Rectal smooth muscle tissue (tissue), 1 donor: ENCODE results near the gene TPCN1.

ENCODE experiments used
- H3K27ac ChIP-seq: one replicate; pipeline ENCODE4 v1.7.0; 2013; ENCODE audit warnings: low read depth, low read length, inconsistent platforms
- H3K27me3 ChIP-seq: one replicate; pipeline ENCODE4 v1.7.0; 2013; ENCODE audit warnings: low read length; ENCODE audit not compliant: control insufficient read depth, insufficient read depth
- H3K36me3 ChIP-seq: one replicate; pipeline ENCODE4 v1.7.0; 2013; ENCODE audit warnings: low read length; ENCODE audit not compliant: control insufficient read depth, insufficient read depth
- H3K4me1 ChIP-seq: one replicate; pipeline ENCODE4 v1.7.0; 2013; ENCODE audit warnings: low read length; ENCODE audit not compliant: control insufficient read depth, insufficient read depth
- H3K4me3 ChIP-seq: one replicate; pipeline ENCODE4 v1.7.0; 2013; ENCODE audit warnings: low read length
- H3K9ac ChIP-seq: one replicate; pipeline ENCODE4 v1.7.0; 2013; ENCODE audit warnings: low read length

The TPCN1 gene

DNA sequence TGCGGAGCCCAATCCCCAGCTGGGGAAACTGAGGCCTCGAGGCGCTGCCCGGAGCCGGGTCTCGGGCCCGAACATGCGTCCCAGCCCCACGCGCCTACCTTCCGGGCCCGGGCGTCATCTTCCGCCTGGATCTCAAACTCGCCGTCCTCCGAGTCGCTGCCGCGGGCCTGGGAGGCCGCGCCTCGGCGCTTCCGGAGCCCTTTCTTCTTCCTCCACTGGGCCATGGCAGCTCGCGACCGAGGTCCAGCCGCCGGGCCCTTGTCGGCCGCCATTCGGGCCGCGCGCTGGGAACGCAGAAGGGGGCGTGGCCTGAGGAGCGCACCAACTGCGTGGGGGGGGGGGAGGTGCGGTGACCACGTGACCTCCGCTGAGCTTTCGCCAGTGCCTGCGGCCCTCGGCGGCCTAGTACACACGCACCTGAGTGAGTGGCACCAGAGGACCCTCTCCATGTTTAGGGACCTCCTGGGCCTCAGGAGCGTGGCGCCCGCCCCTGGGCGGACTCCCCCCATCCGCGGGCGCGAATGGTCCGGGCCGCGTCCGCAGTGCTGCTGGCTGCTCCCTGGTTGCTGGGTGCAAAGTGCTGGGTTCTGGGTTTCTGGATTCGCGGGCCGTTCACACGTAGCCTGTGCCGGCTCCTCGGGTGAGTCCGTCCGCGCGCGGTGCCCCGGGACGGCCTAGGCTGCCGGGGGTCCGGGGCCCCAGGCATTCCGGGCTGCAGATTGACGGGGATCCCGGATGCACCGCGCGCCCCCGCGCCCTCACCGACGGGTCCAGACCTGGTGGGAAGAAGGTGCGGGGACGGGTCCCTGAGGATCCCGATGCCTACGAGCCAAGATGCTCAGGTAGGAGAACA is 35.9 kb upstream of the TPCN1 start, which contains the start of the genes DDX54 and RITA1:
TSS of gene DDX54 (minus strand) at position 299 of the 853 bp plus-strand sequence. CDS start at position 272, 27 bp downstream.
TSS of gene RITA1 (plus strand) at position 542 of the 853 bp plus-strand sequence. CDS start 1,026 bp downstream, outside the sequence.
- Histone ChIP-seq H3K36me3 (peaks cover 7% of the 10 kb centered on the region), H3K27ac (peak within 1 kb of the TSS; percentile 88), H3K4me1 (peaks cover 7% of the 10 kb centered on the region), H3K9ac (peak within 1 kb of the TSS; percentile 43), H3K27me3 (no peaks in the 10 kb centered on the region), H3K4me3 (peak within 1 kb of the TSS; percentile 88)

DNA sequence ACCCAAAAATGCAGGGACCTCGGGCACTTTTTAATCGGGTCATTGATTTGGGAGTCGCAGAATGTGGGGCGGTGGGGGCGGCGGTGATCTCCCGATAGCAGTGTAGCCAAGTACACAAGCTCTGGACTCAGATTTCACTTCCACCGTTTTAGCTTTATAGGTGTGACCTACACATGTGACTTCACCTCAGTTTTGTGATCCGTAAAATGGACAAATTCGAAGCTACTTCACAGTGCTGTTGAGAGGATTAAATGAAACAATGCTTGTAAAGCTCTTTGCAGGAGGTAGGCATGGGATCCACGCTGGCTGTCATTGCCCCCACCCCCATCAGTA is 35.3 kb upstream of the TPCN1 start:
- Histone ChIP-seq H3K27ac (peak overlapping the region; percentile 88), H3K27me3 (no peaks in the 10 kb centered on the region), H3K4me1 (peaks cover 7% of the 10 kb centered on the region), H3K9ac (peak overlapping the region; percentile 43), H3K36me3 (peaks cover 1% of the 10 kb centered on the region), H3K4me3 (peak overlapping the region; percentile 88)

DNA sequence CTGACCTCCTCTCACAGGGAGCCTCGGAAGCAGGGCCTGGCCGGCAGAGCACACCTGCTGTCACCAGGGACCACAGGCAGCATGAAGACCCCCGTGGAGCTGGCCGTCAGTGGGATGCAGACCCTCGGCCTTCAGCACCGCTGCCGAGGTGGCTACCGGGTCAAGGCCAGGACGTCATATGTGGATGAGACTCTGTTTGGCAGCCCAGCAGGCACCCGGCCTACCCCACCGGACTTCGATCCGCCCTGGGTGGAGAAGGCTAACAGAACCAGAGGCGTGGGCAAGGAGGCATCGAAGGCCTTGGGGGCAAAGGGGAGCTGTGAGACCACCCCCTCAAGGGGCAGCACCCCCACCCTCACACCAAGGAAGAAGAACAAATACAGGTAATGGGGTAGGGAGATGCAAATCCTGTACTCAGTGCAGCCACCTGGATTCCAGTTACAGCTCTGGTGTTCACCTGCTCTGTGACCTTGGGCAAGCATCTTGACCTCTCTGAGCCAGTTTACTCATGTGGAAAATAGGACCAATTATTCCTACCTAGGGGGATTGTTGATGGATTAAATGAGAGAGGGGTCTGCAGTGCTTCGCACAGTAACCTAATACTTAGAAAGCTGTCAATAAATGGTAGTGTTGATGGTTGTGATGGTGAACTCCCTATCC is 34.5 kb upstream of the TPCN1 start:
- Histone ChIP-seq H3K4me3 (peak overlapping the region; percentile 12), H3K9ac (no peak overlapping the region), H3K36me3 (peaks cover under 1% of the 10 kb centered on the region), H3K27ac (no peak overlapping the region), H3K27me3 (no peaks in the 10 kb centered on the region), H3K4me1 (peaks cover 7% of the 10 kb centered on the region)

DNA sequence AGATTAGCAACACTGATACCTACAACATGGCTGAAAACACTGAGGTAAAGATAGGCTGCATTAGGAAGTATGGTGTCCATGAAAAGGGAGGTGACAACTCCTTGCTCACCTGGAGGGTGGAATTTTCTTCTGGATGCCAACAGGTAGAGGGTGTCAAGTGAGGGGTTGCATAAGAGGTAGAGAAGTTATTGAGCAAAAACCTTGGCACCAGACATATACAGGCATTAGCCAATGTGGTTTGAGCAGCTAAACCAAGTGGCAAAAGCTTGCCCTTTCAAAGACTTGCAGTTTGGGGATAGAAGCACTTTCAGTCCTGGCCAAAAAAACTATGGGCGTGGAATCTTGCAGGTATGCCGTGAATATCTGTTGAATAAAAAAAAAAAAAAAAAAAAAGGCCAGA is 31.9 kb upstream of the TPCN1 start:
- H3K4me3 ChIP-seq, result no peak overlapping the region
- peaks cover 5% of the 10 kb centered on the region for H3K36me3 ChIP-seq
- H3K27me3 ChIP-seq, result no peaks in the 10 kb centered on the region
- H3K27ac ChIP-seq, result no peak overlapping the region
- no peak overlapping the region for H3K9ac ChIP-seq
- peaks cover 4% of the 10 kb centered on the region for H3K4me1 ChIP-seq

DNA sequence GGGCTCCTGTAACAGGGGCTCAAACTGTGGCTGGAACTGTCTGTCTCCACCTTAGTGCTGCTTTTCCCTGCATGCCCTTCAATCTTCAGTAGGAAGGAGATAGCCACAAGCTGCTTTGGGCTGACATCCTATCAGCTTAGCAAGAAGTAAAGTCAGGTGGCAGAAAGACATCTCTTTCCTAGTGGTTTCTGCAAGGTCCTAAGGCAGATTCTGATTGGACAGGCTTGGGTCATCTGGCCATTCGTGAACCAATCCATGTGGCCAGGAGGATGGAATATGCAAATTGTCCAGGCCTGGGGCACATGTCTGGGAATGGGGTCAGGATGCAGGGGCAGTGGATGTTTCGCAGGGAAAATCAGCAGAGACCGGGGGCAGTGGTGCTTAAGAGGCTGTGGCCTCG is 30.5 kb upstream of the TPCN1 start:
- H3K27me3 ChIP-seq, result no peaks in the 10 kb centered on the region
- H3K4me3 ChIP-seq, result no peak overlapping the region
- peaks cover 4% of the 10 kb centered on the region for H3K4me1 ChIP-seq
- H3K9ac ChIP-seq, result no peak overlapping the region
- H3K27ac ChIP-seq, result no peak overlapping the region
- H3K36me3 ChIP-seq, result peaks cover 5% of the 10 kb centered on the region

DNA sequence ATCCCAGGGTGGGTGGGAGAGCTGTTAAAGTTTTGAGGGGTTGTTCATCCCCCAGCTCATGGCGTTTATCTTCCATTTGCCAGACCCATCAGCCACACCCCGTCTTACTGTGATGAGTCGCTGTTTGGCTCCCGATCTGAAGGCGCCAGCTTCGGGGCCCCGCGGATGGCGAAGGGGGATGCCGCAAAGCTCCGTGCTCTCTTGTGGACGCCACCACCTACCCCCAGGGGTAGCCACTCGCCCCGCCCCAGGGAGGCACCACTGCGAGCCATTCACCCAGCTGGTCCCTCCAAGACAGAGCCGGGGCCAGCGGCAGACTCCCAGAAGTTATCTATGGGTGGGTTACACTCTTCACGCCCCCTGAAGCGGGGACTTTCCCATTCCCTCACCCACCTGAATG is 30.0 kb upstream of the TPCN1 start:
- Histone ChIP-seq H3K36me3 (peaks cover 5% of the 10 kb centered on the region), H3K4me3 (no peak overlapping the region), H3K9ac (no peak overlapping the region), H3K27ac (no peak overlapping the region), H3K27me3 (no peaks in the 10 kb centered on the region), H3K4me1 (peaks cover under 1% of the 10 kb centered on the region)

DNA sequence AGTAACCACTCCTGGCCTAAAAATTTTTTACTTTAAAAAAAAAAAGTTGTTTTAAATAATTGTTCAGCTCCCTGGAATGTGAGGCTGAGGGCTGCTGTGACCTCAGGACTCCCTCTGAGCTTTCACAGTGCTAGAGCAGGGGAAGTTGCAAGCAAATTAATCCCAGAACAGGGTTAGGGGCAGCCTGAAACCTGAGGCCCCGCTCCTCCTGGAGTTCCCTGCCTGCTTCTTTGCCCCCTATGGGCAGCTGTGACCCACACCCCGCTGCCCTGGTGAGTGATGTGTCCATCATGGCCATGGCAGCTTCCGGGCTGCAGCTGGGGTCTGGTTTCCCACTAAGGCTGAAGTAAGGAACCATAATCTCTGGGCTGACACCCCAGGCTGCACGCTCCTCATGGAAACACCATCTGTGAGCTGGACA is 26.3 kb upstream of the TPCN1 start:
- H3K4me3 ChIP-seq, result no peak overlapping the region
- no peak overlapping the region for H3K9ac ChIP-seq
- no peaks in the 10 kb centered on the region for H3K4me1 ChIP-seq
- H3K27ac ChIP-seq, result no peak overlapping the region
- H3K36me3 ChIP-seq, result peaks cover 5% of the 10 kb centered on the region
- no peaks in the 10 kb centered on the region for H3K27me3 ChIP-seq

DNA sequence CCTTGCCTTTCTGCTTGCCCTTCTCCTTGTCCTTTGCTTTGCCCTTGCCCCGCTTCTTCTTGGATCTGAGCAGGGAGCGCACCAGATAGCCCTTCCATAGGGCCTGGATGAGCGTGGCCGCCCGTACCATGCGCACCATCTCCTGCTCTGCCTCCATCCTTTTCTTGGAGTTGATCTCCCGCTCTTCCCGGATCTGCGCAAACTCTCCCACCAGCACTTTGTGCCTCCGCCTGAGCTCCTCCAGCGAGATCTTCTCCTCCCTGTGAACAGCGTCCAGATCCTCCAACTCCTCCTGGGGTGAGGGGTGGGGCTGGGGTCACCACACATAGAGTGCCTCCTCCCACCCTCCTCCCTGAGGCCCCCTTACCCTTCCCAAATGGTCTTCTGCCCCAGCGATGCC is 25.7 kb upstream of the TPCN1 start:
- H3K27me3 ChIP-seq, result no peaks in the 10 kb centered on the region
- H3K4me3 ChIP-seq, result no peak overlapping the region
- H3K9ac ChIP-seq, result no peak overlapping the region
- no peaks in the 10 kb centered on the region for H3K4me1 ChIP-seq
- no peak overlapping the region for H3K27ac ChIP-seq
- H3K36me3 ChIP-seq, result peaks cover 5% of the 10 kb centered on the region

DNA sequence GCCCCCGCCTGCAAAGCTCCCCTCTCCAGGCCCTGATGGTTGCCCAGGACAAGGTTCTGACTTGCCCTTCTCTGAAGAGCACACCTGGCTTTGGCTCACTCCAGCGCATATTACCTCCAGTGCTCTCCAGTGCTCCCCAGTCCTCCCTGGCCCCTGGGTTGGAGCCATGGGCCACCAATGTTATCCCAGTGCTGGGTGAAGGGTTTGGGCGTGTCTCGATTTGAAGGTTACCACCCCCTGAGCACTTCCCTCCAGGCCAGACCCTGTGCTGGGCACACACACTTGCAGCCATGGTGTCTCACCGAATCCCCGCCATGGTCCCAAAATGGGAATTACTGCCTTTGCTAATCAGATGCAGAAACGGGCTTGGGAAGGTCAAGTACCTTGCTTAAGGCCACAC is 24.7 kb upstream of the TPCN1 start:
- Histone ChIP-seq H3K9ac (no peak overlapping the region), H3K4me3 (no peak overlapping the region), H3K27ac (no peak overlapping the region), H3K27me3 (no peaks in the 10 kb centered on the region), H3K4me1 (no peaks in the 10 kb centered on the region), H3K36me3 (peaks cover 5% of the 10 kb centered on the region)

DNA sequence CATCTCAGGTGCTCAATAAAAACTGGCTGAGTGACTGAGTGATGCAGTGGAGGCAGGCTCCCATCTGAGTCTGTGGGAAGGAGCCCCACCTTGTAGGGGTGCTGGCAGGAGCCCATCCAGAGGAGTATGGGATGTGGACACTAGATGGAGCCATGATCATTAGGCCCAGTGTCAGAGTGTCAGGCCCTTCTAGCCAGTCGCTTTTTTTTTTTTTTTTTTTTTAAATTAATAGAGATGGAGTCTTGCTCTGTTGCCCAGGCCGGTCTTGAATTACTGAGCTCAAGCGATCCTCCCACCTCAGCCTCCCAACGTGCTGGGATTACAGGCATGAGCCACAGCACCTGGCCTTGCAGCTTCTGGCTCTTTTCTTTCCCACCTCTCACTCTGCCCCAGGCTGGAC is 24.3 kb upstream of the TPCN1 start:
- Histone ChIP-seq H3K4me3 (no peak overlapping the region), H3K27ac (no peak overlapping the region), H3K27me3 (no peaks in the 10 kb centered on the region), H3K4me1 (no peaks in the 10 kb centered on the region), H3K36me3 (peaks cover 2% of the 10 kb centered on the region), H3K9ac (no peak overlapping the region)

DNA sequence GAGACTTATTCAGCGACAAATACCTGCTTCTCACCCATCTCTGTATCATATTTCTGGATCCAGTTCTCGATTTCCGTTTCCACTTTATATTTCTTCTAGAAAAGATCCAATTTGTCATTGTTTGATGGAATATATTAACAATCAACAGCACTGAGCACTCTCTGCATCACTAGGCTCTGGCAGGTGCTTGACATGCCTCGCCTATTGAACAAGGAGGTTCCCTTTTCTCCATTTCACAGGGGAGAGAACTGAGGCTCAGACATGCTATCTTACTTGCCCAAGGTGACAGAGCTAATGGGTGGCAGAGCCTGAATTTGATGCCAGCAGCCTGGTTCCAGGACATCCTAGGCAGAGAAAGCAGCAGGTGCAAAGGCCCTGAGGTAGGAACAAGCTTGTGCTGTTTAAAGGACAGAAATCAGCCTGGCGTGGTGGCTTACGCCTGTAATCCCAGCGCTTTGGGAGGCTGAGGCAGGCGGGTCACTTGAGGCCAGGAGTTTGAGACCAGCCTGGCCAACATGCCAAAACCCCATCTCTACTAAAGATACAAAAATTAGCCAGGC is 23.7 kb upstream of the TPCN1 start:
- no peaks in the 10 kb centered on the region for H3K27me3 ChIP-seq
- no peak overlapping the region for H3K9ac ChIP-seq
- H3K36me3 ChIP-seq, result no peaks in the 10 kb centered on the region
- H3K4me1 ChIP-seq, result no peaks in the 10 kb centered on the region
- no peak overlapping the region for H3K27ac ChIP-seq
- no peak overlapping the region for H3K4me3 ChIP-seq

DNA sequence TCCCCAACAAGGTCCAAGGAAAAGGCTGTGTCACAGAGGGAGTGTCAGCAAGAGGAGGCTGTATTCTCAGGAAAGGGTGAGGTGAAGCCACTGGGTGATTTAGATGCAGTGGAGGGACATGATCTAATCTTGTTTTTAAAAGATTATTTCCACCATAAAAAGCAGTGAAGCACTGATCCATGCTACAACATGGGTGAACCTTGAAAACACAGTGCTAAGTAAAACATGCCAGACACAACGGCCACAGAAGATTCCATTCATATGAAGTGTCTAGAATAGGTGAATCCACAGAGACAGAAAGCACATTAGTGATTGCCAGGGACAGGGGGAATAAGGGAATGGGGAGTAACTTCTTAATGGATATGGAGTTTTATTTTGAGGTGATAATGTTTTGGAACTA is 23.0 kb upstream of the TPCN1 start:
- Histone ChIP-seq H3K27me3 (no peaks in the 10 kb centered on the region), H3K4me1 (no peaks in the 10 kb centered on the region), H3K36me3 (no peaks in the 10 kb centered on the region), H3K9ac (no peak overlapping the region), H3K4me3 (no peak overlapping the region), H3K27ac (no peak overlapping the region)
